ENCODE data around the gene NOL4L.

NOL4L gene

DNA sequence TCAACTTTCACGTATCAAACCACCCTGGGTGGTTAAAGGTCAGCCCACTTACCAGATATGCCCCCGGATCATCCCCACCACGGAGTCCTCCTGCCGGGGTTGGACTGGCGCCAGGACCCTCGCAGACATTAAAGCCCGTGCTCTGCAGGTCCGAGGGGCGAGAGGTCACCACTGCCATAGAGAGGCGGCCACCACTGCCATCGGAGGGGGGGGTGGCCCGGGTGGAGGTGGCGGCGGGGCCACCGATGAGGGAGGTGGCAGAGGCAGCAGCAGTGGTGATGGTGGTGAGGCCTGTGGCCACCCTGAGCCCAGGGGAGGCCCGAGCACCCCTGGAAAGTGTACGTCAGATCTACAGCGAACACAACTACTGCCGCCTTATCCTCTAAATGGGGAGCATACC is 150.7 kb downstream of the NOL4L start:
- TF ChIP-seq, protein P1, sequence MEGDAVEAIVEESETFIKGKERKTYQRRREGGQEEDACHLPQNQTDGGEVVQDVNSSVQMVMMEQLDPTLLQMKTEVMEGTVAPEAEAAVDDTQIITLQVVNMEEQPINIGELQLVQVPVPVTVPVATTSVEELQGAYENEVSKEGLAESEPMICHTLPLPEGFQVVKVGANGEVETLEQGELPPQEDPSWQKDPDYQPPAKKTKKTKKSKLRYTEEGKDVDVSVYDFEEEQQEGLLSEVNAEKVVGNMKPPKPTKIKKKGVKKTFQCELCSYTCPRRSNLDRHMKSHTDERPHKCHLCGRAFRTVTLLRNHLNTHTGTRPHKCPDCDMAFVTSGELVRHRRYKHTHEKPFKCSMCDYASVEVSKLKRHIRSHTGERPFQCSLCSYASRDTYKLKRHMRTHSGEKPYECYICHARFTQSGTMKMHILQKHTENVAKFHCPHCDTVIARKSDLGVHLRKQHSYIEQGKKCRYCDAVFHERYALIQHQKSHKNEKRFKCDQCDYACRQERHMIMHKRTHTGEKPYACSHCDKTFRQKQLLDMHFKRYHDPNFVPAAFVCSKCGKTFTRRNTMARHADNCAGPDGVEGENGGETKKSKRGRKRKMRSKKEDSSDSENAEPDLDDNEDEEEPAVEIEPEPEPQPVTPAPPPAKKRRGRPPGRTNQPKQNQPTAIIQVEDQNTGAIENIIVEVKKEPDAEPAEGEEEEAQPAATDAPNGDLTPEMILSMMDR (conservative IDR thresholded peaks at IDR 0.05): no peak
- no peak for TF ChIP-seq ZFX (IDR thresholded peaks at IDR 0.05)
- H3K27ac ChIP-seq: no peak overlapping the region

DNA sequence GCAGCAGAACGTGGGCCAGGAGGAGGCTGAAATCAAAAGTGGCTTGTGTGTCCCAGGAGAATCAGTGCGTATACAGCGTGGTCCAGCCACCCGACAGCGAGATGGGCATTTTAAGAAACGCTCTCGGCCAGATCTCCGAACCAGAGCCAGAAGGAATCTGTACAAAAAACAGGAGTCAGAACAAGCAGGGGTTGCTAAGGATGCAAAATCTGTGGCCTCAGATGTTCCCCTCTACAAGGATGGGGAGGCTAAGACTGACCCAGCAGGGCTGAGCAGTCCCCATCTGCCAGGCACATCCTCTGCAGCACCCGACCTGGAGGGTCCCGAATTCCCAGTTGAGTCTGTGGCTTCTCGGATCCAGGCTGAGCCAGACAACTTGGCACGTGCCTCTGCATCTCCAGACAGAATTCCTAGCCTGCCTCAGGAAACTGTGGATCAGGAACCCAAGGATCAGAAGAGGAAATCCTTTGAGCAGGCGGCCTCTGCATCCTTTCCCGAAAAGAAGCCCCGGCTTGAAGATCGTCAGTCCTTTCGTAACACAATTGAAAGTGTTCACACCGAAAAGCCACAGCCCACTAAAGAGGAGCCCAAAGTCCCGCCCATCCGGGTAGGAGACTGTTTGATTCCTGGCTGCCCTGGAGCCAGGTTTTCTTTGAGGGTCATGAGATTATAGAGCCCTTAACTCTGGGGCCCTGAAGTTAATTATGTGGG is 151.7 kb downstream of the NOL4L start:
- no peak overlapping the region for H3K27ac ChIP-seq
- no peak for TF ChIP-seq ZFX (IDR thresholded peaks at IDR 0.05)
- TF ChIP-seq, protein P1 (conservative IDR thresholded peaks at IDR 0.05): no peak

DNA sequence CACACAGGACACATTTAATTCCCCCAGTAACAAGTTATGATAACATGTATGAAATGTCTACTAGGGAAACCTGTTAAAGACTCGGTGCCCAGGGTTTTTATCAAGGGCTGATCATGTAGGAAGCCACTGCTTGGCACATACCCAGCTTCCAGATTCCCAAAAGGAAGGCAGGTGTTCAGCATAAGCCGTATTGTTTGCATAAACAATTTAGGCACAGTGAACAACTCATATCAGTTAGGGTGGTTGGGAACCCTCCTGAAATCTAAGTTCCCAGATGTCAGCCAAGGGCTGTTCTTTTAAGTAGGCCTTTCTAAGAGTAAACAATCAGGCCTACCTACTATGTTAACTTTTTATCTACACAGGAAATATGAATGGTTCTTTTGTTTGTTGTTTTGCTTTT is 152.9 kb downstream of the NOL4L start:
- H3K27ac ChIP-seq: no peak overlapping the region
- TF ChIP-seq, protein P1 (conservative IDR thresholded peaks at IDR 0.05): no peak
- TF ChIP-seq ZFX (IDR thresholded peaks at IDR 0.05): no peak

DNA sequence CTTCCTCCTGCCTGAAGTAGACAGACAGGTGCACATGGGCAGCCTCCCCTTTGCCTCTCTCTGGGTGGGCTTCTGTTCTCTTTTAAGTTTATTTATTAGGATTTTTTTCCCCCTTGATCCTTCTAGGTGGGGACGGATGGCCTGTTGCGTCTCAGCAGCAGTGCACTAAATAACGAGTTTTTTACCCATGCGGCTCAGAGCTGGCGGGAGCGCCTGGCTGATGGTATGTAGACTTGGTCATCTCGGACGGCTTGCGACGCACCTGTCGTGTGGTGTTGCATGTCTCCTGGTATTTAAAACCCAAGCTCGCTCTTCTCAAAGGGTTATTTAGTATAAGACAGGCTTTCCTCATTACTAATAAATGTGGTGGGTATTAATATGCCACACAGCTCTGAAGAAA is 153.7 kb downstream of the NOL4L start:
- TF ChIP-seq, protein P1 (conservative IDR thresholded peaks at IDR 0.05): no peak
- TF ChIP-seq ZFX (IDR thresholded peaks at IDR 0.05): no peak
- H3K27ac ChIP-seq: no peak overlapping the region

DNA sequence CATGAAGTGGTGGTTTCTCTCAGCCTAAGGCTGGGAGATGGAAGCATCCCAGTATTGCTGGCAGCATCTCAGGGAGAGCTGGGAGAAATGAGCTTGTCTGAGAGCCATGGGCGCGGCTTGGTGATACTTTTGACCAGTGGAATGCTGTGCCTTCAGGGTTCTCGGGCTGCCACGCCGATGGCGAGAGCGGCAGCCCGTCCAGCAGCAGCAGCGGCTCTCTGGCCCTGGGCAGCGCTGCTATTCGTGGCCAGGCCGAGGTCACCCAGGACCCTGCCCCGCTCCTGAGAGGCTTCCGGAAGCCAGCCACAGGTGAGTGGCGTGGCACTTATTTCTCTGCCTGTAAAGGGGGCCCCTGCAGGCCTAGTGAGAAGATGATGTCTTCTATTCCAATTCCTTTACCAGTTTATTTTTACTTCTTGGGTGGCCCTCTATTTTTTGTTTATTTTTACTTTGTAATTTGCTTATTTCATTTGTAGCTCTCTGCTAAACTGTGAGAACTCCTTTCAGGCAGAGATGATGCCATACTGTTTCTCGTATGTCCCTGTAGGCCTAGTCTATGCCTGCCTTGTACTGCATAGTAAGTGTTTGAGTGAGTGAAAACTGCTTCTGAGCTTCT is 155.3 kb downstream of the NOL4L start:
- no peak overlapping the region for H3K27ac ChIP-seq
- TF ChIP-seq ZFX (IDR thresholded peaks at IDR 0.05): no peak
- TF ChIP-seq, protein P1 (conservative IDR thresholded peaks at IDR 0.05): no peak

DNA sequence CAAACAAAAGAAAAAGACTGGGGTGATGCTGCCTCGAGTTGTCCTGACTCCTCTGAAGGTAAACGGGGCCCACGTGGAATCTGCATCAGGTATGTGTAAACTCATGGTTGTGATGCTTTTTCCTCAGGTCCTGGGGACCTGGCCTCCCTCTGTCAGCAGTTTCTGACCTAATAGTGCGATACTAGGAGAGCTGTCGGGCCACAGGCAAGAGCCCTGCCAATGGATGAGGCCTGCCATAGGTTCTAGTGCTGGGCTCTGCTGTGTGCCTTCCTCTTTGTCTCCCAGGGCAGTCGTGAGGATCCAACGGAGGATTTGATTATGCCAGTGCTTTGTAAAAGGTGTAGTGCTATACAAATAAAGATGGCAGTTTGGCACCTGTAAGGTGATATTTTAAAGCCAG is 155.8 kb downstream of the NOL4L start:
- TF ChIP-seq, protein P1 (conservative IDR thresholded peaks at IDR 0.05): no peak
- no peak for TF ChIP-seq ZFX (IDR thresholded peaks at IDR 0.05)

DNA sequence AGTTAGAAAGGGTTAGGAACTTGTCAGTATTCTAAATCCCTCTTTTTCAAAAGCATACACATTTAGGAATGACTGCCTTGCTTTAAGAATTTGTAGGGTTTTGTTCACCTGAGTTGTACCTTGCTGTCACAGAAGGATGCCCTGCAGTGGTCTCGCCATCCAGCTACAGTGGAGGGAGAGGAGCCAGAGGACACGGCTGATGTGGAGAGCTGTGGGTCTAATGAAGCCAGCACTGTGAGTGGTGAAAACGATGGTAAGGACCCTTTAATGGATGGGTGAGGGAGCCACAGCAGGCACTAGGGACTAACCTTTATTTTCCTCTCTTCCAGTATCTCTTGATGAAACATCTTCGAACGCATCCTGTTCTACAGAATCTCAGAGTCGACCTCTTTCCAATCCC is 157.1 kb downstream of the NOL4L start:
- no peak for TF ChIP-seq ZFX (IDR thresholded peaks at IDR 0.05)
- TF ChIP-seq, protein P1 (conservative IDR thresholded peaks at IDR 0.05): no peak
- H3K27ac ChIP-seq: no peak overlapping the region

More for the DNA sequence above, 155.8 kb downstream of the NOL4L start:
- H3K27ac ChIP-seq: no peak overlapping the region

Measured in C4-2B (cell line).